HuH-7 (cell line): Measurements from ENCODE around the gene PTPRN2.
"Not testable (repeated sequence)": the region's sequence is repeated elsewhere in the genome, so short reads cannot be mapped to it uniquely, and the experiment has no call there.

Source experiments
- DNase-seq: peaks from one replicate; pipeline ENCODE4 v3.0.0; 2011; ENCODE audit warnings: low spot score

The PTPRN2 gene

DNA sequence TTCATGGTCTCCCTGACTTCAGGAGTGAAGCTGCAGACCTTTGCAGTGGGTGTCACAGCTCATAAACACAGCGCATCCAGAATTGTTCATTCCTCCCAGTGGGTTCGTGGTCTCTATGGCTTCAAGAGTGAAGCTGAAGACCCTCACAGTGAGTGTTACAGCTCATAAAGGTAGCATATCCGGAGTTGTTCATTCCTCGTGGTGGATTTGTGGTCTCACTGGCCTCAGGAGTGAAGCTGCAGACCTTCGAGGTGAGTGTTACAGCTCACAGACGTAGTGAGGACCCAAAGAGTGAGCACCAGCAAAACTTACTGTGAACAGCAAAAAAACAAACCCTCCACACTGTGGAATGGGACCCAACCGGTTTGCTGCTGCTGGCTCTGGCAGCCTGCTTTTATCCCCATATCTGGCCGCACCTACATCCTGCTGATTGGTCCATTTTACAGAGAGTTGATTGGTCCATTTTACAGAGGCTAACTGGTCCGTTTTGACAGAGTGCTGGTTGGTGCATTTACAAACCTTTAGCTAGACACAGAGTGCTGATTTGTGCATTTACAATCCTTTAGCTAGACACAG, 308.8 kb downstream of the PTPRN2 start:
- no peak for DNase-seq

DNA sequence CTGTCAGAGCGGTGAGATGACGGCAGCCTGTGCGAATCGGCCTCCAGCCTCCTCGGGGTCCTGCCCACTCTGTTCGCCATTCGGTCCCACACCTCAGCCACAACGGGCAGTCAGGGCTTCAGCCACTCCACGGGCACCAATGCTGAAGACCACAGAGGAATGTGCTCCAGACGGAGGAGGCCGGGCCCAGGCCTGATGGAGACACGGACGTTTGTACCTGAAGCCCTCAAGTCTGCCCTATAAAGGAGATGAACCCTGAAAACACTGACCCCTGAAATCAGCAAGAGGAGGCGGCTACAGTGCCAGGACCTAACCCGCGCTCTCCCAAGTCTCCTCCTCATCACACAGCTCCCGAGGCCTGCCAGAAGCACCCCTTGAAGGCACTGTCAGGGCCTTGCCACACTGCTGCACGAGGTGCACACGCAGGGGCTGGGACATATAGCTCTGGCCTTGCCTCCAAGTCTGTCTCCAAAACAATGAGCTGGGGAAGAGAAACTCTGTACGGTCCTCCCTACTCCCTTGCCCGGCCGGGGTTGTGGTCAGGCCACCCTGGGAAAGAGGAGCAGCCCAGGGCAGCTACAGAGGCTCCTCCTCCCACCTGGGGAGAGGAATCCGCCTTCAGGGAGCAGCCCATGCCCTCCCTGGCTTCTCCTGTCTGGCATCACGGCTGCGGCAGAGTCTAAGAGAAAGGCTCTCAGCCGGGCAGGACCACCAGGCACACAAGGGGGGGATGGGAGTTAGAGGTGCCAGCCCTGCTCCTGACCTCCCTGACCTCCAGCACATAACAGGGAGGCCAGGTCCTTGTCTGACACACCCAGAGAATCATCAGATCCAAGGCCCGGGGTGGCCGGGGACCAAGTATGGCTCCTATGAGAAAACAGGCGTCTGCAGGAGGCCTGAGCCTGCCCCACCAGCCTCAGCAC, 310.1 kb downstream of the PTPRN2 start:
- DNase-seq = no peak

DNA sequence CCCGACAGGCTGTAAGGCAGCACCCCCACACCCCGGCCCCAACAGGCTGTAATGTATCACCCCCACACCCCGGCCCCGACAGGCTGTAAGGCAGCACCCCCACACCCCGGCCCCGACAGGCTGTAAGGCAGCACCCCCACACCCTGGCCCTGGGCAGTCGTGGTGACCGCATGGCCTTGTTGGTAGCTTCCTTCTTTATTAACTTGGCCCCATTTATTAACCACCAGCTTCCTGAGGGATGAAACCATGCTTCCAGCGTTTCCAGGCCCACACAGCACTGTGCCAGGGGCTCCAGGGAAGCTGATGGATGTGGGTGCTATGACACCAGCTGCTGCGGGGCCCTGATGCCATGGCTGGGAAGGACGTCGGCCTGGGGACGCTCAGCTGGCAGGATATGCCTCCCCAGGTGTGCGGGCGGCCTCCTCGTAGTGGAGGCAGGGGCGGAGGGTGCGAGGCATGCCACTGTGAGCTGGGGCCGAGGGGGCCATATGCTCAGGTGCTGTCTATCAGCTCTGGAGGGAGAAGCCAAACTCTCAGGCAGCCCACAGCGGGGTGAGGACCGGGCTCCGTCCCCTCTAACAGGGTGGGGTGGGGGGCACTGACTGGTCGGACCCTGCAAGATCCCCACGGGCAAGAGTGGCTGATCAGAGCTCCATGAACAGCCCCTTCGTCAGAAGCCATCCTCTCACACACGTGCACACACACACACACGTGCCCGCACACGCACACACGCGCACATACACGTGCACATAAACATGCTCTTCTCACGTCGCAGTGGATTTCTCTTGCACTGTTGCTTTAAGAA, 311.0 kb downstream of the PTPRN2 start:
- no peak for DNase-seq

DNA sequence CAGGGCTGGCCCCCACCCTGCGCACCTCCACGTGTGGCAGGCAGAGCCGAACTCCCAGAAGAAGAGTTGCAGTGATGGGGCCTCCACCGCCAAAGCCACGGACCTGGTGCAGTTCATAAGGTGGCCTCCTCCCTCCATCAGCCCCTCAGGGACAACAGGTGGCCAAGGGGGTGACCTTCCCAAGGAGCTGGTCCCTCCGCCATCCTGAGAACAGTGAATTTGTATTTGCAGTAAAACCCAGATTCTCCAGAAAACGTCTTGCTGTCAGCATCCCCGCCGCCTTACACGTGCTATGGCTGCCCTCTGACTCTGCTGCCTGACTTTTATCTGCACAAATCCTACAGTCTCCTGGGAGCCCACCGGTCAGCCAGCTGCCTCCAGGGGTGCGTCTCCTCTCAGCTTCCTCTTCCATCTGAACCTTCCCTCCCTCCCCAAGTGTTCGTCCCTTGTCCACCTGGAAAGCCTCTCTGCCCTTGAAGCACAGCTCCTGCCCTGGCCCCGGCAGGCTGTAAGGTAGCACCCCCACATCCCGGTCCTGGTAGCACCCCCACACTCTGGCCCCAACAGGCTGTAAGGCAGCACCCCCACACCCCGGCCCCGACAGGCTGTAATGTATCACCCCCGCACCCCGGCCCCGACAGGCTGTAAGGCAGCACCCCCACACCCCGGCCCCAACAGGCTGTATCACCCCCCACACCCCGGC, 311.8 kb downstream of the PTPRN2 start:
- DNase-seq = no peak

DNA sequence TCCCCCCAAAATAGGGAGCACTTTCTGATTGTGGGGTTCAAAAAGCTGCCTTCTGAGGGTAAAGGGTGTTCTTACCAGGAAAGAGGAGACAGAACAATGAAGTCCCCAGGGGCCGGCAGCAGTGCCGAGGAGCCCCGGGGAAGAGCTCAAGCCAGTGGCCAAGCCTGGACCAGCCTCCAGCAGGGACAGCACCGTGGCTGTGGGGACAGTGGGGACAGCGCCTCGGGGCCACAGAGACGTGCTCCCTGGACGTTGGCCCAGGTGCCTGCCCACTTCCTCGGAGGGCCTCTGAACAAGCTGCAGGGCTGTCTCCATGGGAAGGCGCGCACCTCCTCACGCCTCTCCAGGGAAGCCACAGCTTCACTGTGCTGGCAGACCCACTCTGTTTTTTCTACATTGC, 312.6 kb downstream of the PTPRN2 start:
- DNase-seq = no peak

DNA sequence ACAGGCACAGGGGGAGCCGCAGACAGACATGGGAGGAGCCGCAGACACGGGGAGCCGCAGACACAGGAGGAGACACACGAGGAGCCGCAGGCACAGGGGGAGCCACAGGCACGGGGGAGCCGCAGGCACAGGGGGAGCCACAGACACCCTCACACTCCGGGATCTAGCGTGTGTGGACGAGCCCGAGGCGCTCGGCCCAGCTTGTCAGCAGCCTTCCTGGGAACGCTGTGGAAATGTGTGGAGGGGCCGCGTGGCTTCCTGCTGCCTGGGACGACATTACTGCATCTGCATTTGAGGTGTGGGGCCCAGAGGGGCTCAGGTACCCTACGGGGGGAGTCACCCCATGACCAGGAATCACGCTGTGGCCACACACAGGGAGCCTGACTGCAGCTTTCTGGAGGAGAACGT, 313.2 kb downstream of the PTPRN2 start:
- DNase-seq = no peak

DNA sequence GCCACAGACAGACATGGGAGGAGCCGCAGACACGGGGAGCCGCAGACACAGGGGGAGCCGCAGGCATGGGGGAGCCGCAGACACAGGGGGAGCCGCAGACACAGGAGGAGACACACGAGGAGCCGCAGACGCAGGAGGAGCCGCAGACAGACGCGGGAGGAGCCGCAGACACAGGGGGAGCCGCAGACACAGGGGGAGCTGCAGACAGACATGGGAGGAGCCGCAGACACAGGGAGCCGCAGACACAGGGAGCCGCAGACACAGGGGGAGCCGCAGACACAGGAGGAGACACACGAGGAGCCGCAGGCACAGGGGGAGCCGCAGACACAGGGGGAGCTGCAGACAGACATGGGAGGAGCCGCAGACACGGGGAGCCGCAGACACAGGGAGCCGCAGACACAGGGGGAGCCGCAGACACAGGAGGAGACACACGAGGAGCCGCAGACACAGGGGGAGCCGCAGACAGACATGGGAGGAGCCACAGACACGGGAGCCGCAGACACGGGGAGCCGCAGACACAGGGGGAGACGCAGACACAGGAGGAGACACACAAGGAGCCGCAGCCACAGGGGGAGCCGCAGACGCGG, 313.8 kb downstream of the PTPRN2 start:
- not testable (repeated sequence) for DNase-seq

DNA sequence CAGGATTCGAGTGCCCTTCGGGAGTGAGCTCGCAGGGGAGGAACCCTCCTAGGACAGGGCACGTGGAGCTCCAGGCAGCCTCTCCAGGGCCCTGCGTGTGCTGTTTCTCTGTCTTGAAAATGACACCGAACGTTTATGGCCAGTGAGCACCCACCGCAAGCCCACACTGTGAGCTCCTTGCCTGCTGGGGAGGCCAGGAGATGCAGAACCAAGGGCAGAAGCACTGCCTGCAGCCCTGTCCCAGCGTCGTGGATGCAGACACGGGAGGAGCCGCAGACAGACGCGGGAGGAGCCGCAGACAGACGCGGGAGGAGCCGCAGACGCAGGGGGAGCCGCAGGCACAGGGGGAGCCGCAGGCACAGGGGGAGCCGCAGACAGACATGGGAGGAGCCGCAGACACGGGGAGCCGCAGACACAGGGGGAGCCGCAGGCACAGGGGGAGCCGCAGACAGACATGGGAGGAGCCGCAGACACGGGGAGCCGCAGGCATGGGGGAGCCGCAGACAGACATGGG, 314.4 kb downstream of the PTPRN2 start:
- DNase-seq = no peak

DNA sequence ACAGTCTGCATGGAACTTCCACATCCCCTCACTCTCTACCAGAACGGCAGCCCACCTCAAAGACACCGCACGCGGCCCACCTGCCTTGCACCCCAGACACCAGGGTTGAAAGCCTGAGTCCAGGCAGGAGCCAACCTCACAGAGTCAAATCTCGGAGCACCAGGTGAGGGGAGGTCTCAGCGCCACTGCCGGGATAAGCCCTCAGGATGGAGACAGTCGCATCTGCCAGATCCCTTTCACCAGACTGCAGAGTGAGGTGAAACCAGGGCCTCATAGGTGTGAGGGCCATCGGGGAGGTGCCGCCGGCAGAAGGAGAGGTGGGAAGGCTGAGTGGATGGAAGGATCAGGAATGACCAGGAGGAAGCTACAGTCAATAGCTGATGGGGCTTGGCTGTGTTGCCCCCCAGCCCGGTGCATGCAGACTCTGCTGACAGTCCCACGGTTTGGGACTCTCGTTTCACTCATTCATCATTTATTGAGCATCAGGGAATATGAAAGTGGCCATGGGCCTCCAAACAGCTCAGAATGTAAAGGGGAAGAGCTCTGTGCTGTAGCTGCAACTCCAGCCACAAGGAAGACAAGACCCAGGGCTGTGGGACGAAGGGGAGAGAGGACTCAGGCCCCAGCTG, 315.0 kb downstream of the PTPRN2 start:
- DNase-seq = no peak

DNA sequence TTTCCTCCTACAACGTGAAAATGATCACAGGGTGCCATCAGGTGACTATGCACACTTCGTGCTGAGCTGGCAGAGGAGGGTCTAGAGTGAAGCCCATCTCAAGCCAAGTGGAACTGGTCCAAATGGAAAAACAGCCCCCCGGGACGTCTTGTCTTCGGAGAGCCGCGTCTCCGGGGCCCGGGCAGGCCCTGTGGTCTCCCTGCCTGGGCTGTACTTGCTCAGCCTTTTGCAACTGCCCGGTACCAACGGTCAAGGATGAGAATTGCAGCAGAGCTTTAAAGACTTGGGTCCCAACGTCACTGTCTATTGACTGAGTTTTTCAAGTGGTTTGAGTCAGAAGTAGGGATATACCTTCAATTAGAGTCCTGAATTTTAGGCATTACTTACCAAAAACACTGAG, 315.5 kb downstream of the PTPRN2 start:
- DNase-seq = no peak

DNA sequence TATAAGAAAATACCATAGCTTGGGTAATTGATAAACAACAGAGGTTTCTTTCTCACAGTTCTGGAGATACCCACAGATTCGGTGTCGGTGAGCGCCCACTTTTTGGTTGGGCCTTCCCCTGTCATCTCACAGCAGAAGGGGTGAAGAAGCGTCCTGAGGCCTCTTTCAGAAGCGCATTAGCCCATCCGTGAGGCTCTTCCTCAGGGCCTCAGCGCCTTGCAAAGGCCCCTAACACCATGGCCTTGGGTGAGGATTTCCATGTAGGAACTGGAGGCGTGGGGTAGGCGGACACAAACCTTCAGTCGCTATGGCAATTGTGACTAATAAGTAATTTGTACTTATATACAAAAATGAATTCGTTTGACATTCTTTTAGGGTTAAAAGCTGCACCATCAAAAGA, 316.0 kb downstream of the PTPRN2 start:
- no peak for DNase-seq

DNA sequence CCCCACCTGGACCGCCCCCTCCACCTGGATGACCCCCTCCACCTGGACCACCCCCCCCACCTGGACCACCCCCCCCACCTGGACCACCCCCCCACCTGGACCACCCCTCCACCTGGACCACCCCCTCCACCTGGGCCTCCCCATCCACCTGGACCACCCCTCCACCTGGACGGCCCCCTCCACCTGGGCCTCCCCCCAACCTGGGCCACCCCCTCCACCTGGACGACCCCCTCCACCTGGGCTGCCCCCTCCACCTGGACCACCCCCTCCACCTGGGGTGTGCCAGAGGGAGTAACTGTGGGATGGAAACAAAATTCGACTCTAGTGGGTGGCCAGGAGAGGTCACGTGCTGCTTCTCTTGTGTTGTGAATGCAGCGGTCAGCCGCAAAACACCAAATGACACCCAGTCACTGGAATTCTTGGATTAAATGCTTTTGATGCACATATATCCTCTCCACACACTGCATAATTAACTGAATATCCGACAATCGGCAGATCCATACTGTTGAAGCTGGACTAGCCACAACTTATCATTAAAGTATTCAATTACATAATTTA, 316.7 kb downstream of the PTPRN2 start:
- no peak for DNase-seq

DNA sequence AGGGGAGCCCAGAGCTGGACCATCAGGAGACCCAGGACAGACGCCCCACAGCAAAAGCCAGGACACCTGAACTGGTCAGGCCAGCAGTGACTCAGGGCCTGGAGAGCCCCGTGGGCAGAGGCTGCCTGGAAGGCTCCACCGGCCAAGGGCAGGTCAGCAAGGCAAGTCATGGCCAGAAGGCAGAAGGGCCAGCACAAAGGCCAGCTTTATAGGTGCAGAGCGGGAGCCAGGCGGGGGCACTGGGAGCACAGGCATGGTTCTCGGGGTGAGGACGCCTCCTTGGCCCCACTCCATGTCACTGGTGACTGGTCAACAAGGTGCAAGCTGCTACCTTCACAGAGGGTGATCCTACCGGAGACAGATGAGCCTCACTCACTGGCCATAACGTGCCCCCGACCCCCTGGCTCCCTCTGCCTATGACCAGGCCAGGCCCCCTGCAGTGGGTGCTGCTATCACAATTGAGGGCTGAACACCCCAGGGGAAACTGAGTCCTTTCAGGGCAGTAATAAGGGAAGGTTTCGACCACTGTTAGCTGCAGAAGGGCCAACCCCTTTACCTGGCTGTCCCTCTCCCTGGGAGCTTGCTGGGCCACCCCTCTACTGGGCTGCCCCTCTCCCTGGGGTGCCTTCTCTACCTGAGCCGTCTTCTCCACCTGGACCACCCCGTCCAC, 317.4 kb downstream of the PTPRN2 start:
- no peak for DNase-seq

DNA sequence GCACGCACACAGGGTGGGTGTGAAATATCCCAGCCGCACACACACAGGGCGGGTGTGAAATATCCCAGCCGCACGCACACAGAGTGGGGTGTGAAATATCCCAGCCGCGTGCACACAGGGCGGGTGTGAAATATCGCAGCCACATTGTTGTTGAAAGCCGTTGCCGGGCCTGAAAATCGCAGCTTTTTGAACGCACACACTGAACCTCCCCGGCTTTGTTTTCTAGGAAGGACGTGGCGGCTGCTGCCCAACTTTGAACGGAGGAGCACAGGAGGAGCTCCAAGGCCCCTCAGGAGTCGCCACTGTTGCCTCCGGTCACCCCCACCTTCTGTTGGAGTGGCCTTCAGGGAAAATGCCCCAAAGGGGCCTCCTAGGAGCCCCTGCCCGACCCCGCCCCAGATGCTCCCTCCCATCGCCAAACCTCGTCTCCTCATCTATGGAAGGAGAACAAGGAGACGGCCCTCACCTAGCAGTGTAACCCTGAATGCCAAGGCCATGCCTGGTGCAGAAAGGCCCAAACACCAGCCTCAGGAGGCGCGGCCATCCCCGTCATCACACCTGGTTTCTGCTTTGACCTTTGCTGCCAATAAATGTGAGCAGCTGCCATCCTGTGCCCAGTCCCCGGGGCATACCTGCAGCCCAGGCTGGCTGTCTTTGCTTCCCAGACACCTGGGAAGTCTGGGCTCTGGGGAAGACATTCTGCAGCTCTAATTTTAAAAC, 318.6 kb downstream of the PTPRN2 start:
- no peak for DNase-seq

DNA sequence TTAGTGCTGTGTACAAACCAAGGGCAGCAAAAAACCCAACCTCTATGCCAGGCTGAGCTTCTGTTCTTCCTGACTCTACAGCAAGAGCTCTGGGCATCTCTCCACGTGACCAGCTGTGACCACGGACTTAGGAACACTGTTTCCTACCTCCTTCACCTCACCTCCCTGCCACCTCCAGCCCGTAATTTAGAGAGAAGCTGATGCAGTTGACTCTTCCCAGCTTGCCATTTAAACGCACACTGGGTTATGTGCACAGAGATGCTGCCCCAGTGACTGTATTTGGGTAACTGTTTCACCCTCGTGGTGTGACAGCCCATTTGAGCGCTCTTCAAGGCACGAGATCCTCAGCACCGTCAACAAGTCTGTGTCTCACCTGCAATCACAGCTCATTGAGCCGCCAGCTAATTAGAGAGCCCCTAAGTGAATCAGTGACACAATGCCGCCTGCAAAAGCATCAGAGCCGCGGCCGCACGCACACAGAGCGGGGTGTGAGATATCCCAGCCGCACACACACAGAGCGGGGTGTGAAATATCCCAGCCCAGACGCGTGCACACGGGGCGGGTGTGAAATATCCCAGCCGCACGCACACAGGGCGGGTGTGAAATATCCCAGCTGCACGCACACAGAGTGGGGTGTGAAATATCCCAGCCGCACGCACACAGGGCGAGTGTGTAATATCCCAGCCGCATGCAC, 319.7 kb downstream of the PTPRN2 start:
- DNase-seq = no peak

DNA sequence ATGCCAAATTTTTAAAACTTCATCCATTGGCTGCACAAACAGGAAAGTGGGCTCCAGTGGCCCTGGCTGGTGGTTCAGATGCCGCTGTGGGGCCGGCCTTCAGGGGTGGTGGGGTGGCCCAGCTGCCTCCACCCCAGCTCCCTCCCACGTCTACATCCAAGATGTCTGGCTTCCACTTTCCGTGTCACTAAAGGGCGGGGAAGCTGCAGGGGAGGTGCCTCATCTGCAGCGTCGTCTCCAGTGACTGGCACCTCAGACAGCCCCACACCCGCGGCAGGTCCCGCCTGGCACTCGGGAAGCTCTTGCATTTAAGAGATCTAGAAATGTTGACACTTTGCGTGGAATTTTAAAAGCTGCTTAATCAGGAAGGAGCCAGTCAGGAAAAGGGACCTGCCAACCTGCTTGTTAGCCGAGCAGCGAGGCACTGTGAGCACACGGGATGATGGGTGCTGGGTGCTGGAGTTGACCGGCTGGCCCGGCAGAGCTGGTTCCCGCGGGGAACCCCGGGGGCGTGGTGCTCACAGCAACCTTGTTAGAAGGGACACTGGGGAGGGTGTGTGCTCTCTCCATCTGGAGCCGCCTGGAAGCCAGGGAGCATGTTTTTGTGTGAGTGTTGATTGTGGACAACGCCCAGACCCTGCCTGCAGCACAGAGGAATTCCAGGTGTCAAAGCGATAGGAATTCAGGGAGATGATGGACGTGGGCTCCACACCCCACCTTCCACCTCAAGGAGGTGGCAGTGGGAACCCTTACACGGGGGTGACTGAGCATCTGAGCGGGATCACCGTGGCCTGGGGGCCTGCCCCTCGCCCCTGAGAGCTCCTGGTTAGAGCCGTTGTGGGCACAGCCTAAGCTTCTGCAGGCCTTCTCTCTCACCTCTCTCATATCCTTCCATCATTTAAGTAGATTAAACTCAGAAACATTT, 320.5 kb downstream of the PTPRN2 start:
- no peak for DNase-seq

DNA sequence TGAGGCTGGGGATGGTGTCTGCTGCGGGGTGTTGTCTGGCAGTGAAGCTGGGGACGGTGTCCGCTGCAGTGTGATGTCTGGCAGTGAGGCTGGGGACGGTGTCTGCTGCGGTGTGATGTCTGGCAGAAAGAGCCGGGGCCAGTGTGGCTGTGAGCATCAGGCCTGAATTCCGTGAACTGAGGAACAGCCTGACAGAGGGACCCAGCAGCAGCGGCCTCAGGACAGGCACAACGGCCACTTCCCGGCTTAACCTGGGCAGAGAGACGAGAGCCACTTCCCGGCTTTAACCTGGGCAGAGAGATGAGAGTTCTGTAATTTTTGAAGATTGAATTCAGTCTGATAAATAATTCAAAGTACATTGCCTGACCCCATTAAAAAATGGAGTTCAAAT, 321.2 kb downstream of the PTPRN2 start:
- no peak for DNase-seq

DNA sequence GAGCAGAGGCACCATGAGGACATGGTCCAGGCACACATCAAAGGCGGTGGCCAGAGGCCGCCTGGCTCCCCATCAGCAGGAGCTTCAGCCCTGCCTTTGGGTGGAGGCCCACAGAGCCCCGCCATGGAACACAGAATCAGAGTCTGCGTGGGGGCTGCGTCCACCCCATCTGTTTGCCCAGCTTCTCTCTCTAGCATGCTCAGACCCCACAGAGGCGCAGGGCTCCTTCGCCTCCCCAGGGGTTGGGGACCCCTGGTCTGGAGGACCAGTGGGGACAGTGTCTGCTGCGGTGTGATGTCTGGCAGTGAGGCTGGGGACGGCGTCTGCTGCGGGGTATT, 321.9 kb downstream of the PTPRN2 start:
- DNase-seq = no peak
